ENCODE measurements around the gene ACKR1.

GRCh38 chr1:159205225-159205624 is 550 bp downstream of the ACKR1 start:
- TF ChIP-seq CTCF (IDR thresholded peaks at IDR 0.05) (no peak), REST (IDR thresholded peaks at IDR 0.05; ENCODE audit: insufficient read depth in 1 of 2, low read depth in 2 of 2, low read length in 1 of 2) (no peak), POLR2AphosphoS5 (IDR thresholded peaks at IDR 0.05; ENCODE audit: low read depth, low read length) (no peak), SIN3A (IDR thresholded peaks at IDR 0.05; ENCODE audit: borderline replicate concordance, insufficient read depth, low read depth, low read length) (no peak)

Measured in Panc1 (cell line).